NCI-H82 treated with DMSO at 0.1 percent for 48 hours (cell line): Measurements from ENCODE around the gene SLC17A7.
"Not testable (repeated sequence)": the region's sequence is repeated elsewhere in the genome, so short reads cannot be mapped to it uniquely, and the experiment has no call there.

Source experiments
- DNase-seq: peaks from one replicate; lab custom pipeline; 2025; ENCODE audit not compliant: unreplicated experiment; lab: John Stamatoyannopoulos, UW

SLC17A7 gene

GRCh38 chr19:49445997-49446396, 4.7 kb upstream of the SLC17A7 start:
- no peak for DNase-seq

GRCh38 chr19:49444100-49444700, 2.9 kb upstream of the SLC17A7 start:
- DNase-seq: not testable (repeated sequence)

GRCh38 chr19:49443366-49444099, 2.2 kb upstream of the SLC17A7 start:
- DNase-seq: peak; percentile 91

GRCh38 chr19:49442771-49443365, 1.5 kb upstream of the SLC17A7 start:
- peak; percentile 93 for DNase-seq

GRCh38 chr19:49442354-49442753, 1.0 kb upstream of the SLC17A7 start:
- DNase-seq: no peak

GRCh38 chr19:49441960-49442350, 628 bp upstream of the SLC17A7 start:
- no peak for DNase-seq

GRCh38 chr19:49440439-49441209, 703 bp downstream of the SLC17A7 start:
- peak; percentile 27 for DNase-seq

GRCh38 chr19:49439836-49440235, 1.5 kb downstream of the SLC17A7 start:
- no peak for DNase-seq

GRCh38 chr19:49438261-49438660, 3.1 kb downstream of the SLC17A7 start:
- peak; percentile 78 for DNase-seq

- DNase-seq: peak; percentile 87
These were observed 4.1 kb downstream of the SLC17A7 start for GRCh38 chr19:49437231-49437630.

- DNase-seq: no peak
These were observed 4.8 kb downstream of the SLC17A7 start for GRCh38 chr19:49436381-49437017.

- no peak for DNase-seq
These were observed 5.7 kb downstream of the SLC17A7 start for GRCh38 chr19:49435670-49436069.

GRCh38 chr19:49434907-49435583, 6.3 kb downstream of the SLC17A7 start:
- DNase-seq: no peak

GRCh38 chr19:49433240-49433901, 8.0 kb downstream of the SLC17A7 start:
- DNase-seq: no peak

- no peak for DNase-seq
These were observed 8.9 kb downstream of the SLC17A7 start for GRCh38 chr19:49432141-49433073.

- DNase-seq: no peak
These were observed 10.0 kb downstream of the SLC17A7 start for GRCh38 chr19:49431330-49431749.

GRCh38 chr19:49430678-49431329, 10.5 kb downstream of the SLC17A7 start:
- DNase-seq: no peak

- no peak for DNase-seq
These were observed 11.1 kb downstream of the SLC17A7 start for GRCh38 chr19:49430172-49430677.
